HG02981 (cell line): Measurements from ENCODE around the gene GPR179.

Experiments
- ATAC-seq: cut with Tn5 transposase; IDR thresholded peaks from one replicate; pipeline ENCODE4 v1.9.1; 2021; ENCODE audit warnings: mild to moderate bottlenecking, moderate library complexity; ENCODE audit not compliant: unreplicated experiment

GPR179 gene

GRCh38 chr17:38344420-38344745 is 627 bp upstream of the GPR179 start:
- no peak for ATAC-seq

- no peak for ATAC-seq
These were observed 709 bp downstream of the GPR179 start for GRCh38 chr17:38342886-38343607.

- ATAC-seq = no peak
These were observed 2.6 kb downstream of the GPR179 start for GRCh38 chr17:38341035-38341721.

- ATAC-seq = no peak
These were observed 3.9 kb downstream of the GPR179 start for GRCh38 chr17:38339891-38340290.

- ATAC-seq = no peak
These were observed 5.2 kb downstream of the GPR179 start for GRCh38 chr17:38338535-38338934.

- ATAC-seq = no peak
These were observed 5.7 kb downstream of the GPR179 start for GRCh38 chr17:38338053-38338452.

- no peak for ATAC-seq
These were observed 6.9 kb downstream of the GPR179 start for GRCh38 chr17:38336838-38337237.

- ATAC-seq = no peak
These were observed 9.0 kb downstream of the GPR179 start for GRCh38 chr17:38334480-38335364.

- ATAC-seq = no peak
These were observed 10.0 kb downstream of the GPR179 start for GRCh38 chr17:38333635-38334295.

- no peak for ATAC-seq
These were observed 11.0 kb downstream of the GPR179 start for GRCh38 chr17:38332735-38333134.

- no peak for ATAC-seq
These were observed 12.8 kb downstream of the GPR179 start for GRCh38 chr17:38330941-38331411.

GRCh38 chr17:38329808-38330730 is 13.7 kb downstream of the GPR179 start:
- no peak for ATAC-seq

GRCh38 chr17:38329284-38329683 is 14.5 kb downstream of the GPR179 start:
- no peak for ATAC-seq

GRCh38 chr17:38328620-38329019 is 15.1 kb downstream of the GPR179 start:
- ATAC-seq = no peak

- no peak for ATAC-seq
These were observed 15.8 kb downstream of the GPR179 start for GRCh38 chr17:38327936-38328335.

- ATAC-seq = no peak
These were observed 16.6 kb downstream of the GPR179 start for GRCh38 chr17:38326996-38327792.

- ATAC-seq = no peak
These were observed 18.4 kb downstream of the GPR179 start for GRCh38 chr17:38325221-38325851.

GRCh38 chr17:38324772-38325171 is 19.0 kb downstream of the GPR179 start:
- no peak for ATAC-seq
